ENCODE measurements around the gene C3orf20. TPM values are rescaled to one million over a fixed set of nuclear protein-coding genes. Genes with fewer than 3 reads are reported as not detected.

The C3orf20 gene
- total RNA-seq, 1 donor from 2014 or later: 0.13 TPM

- peaks cover 8% of the 10 kb centered on the region for H3K36me3 Mint-ChIP-seq (ENCODE audit: low read depth, unreplicated experiment)
- H3K9me3 Mint-ChIP-seq (ENCODE audit: unreplicated experiment): no peaks in the 10 kb centered on the region
- H3K27me3 Mint-ChIP-seq (ENCODE audit: unreplicated experiment): peaks cover 5% of the 10 kb centered on the region
- H3K4me1 Mint-ChIP-seq (ENCODE audit: unreplicated experiment): no peaks in the 10 kb centered on the region
- no peak for TF ChIP-seq CTCF (IDR thresholded peaks at IDR 0.05; ENCODE audit: unreplicated experiment)
- H3K4me3 Mint-ChIP-seq (ENCODE audit: unreplicated experiment): no peak overlapping the region
- H3K27ac Mint-ChIP-seq (ENCODE audit: unreplicated experiment): no peak overlapping the region
- no peak for DNase-seq (ENCODE audit: low spot score)
Measured at GRCh38 chr3:14718539-14718938, 43.6 kb downstream of the C3orf20 start.

GRCh38 chr3:14719006-14719405 is 44.1 kb downstream of the C3orf20 start:
- DNase-seq (ENCODE audit: low spot score): no peak
- no peak for TF ChIP-seq CTCF (IDR thresholded peaks at IDR 0.05; ENCODE audit: unreplicated experiment)
- H3K27me3 Mint-ChIP-seq (ENCODE audit: unreplicated experiment): peaks cover 5% of the 10 kb centered on the region
- H3K27ac Mint-ChIP-seq (ENCODE audit: unreplicated experiment): no peak overlapping the region
- H3K4me1 Mint-ChIP-seq (ENCODE audit: unreplicated experiment): no peaks in the 10 kb centered on the region
- peaks cover 8% of the 10 kb centered on the region for H3K36me3 Mint-ChIP-seq (ENCODE audit: low read depth, unreplicated experiment)
- no peaks in the 10 kb centered on the region for H3K9me3 Mint-ChIP-seq (ENCODE audit: unreplicated experiment)
- H3K4me3 Mint-ChIP-seq (ENCODE audit: unreplicated experiment): no peak overlapping the region

- peaks cover 8% of the 10 kb centered on the region for H3K36me3 Mint-ChIP-seq (ENCODE audit: low read depth, unreplicated experiment)
- no peak overlapping the region for H3K4me3 Mint-ChIP-seq (ENCODE audit: unreplicated experiment)
- DNase-seq (ENCODE audit: low spot score): no peak
- no peak overlapping the region for H3K27ac Mint-ChIP-seq (ENCODE audit: unreplicated experiment)
- H3K9me3 Mint-ChIP-seq (ENCODE audit: unreplicated experiment): no peaks in the 10 kb centered on the region
- no peak for TF ChIP-seq CTCF (IDR thresholded peaks at IDR 0.05; ENCODE audit: unreplicated experiment)
- peaks cover 13% of the 10 kb centered on the region for H3K4me1 Mint-ChIP-seq (ENCODE audit: unreplicated experiment)
- peaks cover 5% of the 10 kb centered on the region for H3K27me3 Mint-ChIP-seq (ENCODE audit: unreplicated experiment)
Measured at GRCh38 chr3:14721126-14721864, 46.4 kb downstream of the C3orf20 start.

GRCh38 chr3:14725013-14725412 is 50.1 kb downstream of the C3orf20 start:
- H3K4me1 Mint-ChIP-seq (ENCODE audit: unreplicated experiment): peaks cover 13% of the 10 kb centered on the region
- no peak overlapping the region for H3K4me3 Mint-ChIP-seq (ENCODE audit: unreplicated experiment)
- DNase-seq (ENCODE audit: low spot score): no peak
- no peak overlapping the region for H3K27ac Mint-ChIP-seq (ENCODE audit: unreplicated experiment)
- H3K36me3 Mint-ChIP-seq (ENCODE audit: low read depth, unreplicated experiment): peaks cover 8% of the 10 kb centered on the region
- peaks cover 3% of the 10 kb centered on the region for H3K27me3 Mint-ChIP-seq (ENCODE audit: unreplicated experiment)
- TF ChIP-seq CTCF (IDR thresholded peaks at IDR 0.05; ENCODE audit: unreplicated experiment): no peak
- H3K9me3 Mint-ChIP-seq (ENCODE audit: unreplicated experiment): no peaks in the 10 kb centered on the region
